GM12878 (cell line): Measurements from ENCODE around the gene FOXL1. TPM values are rescaled to one million over a fixed set of nuclear protein-coding genes. Genes with fewer than 3 reads are reported as not detected.

Source experiments
- ATAC-seq: fragments of 200-7000 bp; cut with Tn5 transposase; 3 replicates; pipeline ENCODE4 v1.9.1; 2020; ENCODE audit warnings: mild to moderate bottlenecking, moderate library complexity
- BruUV-seq: library from RNA; stranded (reverse); fragments of 400-500 nt; replicated peaks from 2 replicates; lab custom pipeline; 2021; lab: Mats Ljungman, UMichigan
- CTCF ChIA-PET: fragments of 300-600 bp; sonication (Branson Sonifier 250); formaldehyde crosslinking; extraction: SDS; loops from one replicate; lab custom pipeline; 2021; ENCODE audit warnings: inconsistent platforms; lab: Yijun Ruan, JAX
- POLR2A ChIA-PET: fragments of 350-600 bp; formaldehyde crosslinking; extraction: SDS; loops from one replicate; lab custom pipeline; 2021; ENCODE audit warnings: inconsistent platforms; lab: Charles Lee
- RAD21 ChIA-PET: fragments of 300-600 bp; sonication (Branson Sonifier 250); formaldehyde crosslinking; loops from one replicate; lab custom pipeline; 2023; ENCODE audit warnings: antibody characterized with exemption; ENCODE audit not compliant: unreplicated experiment; lab: Charles Lee
- SMC1A ChIA-PET: fragments of 300-600 bp; sonication (Branson Sonifier 250); formaldehyde crosslinking; loops from one replicate; lab custom pipeline; 2023; ENCODE audit not compliant: unreplicated experiment, uncharacterized antibody; lab: Charles Lee
- DNase-seq: peaks from one replicate; pipeline ENCODE4 v3.0.0-alpha.2; 2011; ENCODE audit warnings: low read depth, low spot score
- FAIRE-seq: peaks from 3 replicates; lab custom pipeline; 2011; peaks lifted over from hg19 to GRCh38; lab: Jason Lieb, UNC
- H2AFZ ChIP-seq: 2 replicates; pipeline ENCODE4 v1.6.0; 2011; ENCODE audit warnings: low read depth, low read length, control low read depth; ENCODE audit not compliant: control insufficient read depth
- H3K27ac ChIP-seq: 2 replicates; pipeline ENCODE4 v1.5.1; 2011; ENCODE audit warnings: control low read depth; ENCODE audit not compliant: control insufficient read depth, insufficient read depth
- H3K27me3 ChIP-seq, 2 experiments: replicated peaks in 1 of 2; 2 replicates each; pipeline versions ENCODE4 v1.6.0 to v1.6.1; 2011; ENCODE audit warnings: low read length in 1 of 2; ENCODE audit not compliant: control insufficient read depth in 2 of 2, insufficient read depth in 2 of 2
- H3K36me3 ChIP-seq, 2 experiments: 2 replicates each; pipeline ENCODE4 v1.5.1; 2011; ENCODE audit warnings: low read length in 1 of 2; ENCODE audit not compliant: control insufficient read depth in 2 of 2, insufficient read depth in 2 of 2
- H3K4me1 ChIP-seq: 2 replicates; pipeline ENCODE4 v1.6.1; 2011; ENCODE audit warnings: mild to moderate bottlenecking, low read length, moderate library complexity, mixed read lengths; ENCODE audit not compliant: control insufficient read depth, insufficient read depth
- H3K4me2 ChIP-seq: 2 replicates; pipeline ENCODE4 v1.6.0; 2011; ENCODE audit warnings: control low read depth; ENCODE audit not compliant: control insufficient read depth, insufficient read depth
- H3K4me3 ChIP-seq: fragments of 200-600 bp; sonication (generic); 2 replicates; pipeline ENCODE4 v1.5.1; 2016
- H3K79me2 ChIP-seq: 2 replicates; pipeline ENCODE4 v1.6.0; 2011; ENCODE audit warnings: low read length; ENCODE audit not compliant: control insufficient read depth, insufficient read depth
- H3K9ac ChIP-seq: 2 replicates; pipeline ENCODE4 v1.8.0; 2011; ENCODE audit warnings: low read length, control low read depth, mixed read lengths; ENCODE audit not compliant: control insufficient read depth, insufficient read depth
- H3K9me3 ChIP-seq: replicated peaks from 3 replicates; pipeline ENCODE4 v1.5.1; 2011; ENCODE audit warnings: mild to moderate bottlenecking, low read length; ENCODE audit not compliant: control insufficient read depth, insufficient read depth
- H4K20me1 ChIP-seq: 2 replicates; pipeline ENCODE4 v1.6.0; 2011; ENCODE audit not compliant: control insufficient read depth, insufficient read depth
- ATF2 ChIP-seq: IDR thresholded peaks from 2 replicates; pipeline ENCODE4 v1.6.1; 2012; ENCODE audit warnings: low read length, inconsistent platforms
- BCL3 ChIP-seq: IDR thresholded peaks from 2 replicates; pipeline ENCODE4 v1.6.1; 2011; ENCODE audit warnings: borderline replicate concordance, low read depth, mild to moderate bottlenecking, moderate library complexity, low read length; ENCODE audit not compliant: insufficient read depth, poor library complexity, severe bottlenecking
- BRCA1 ChIP-seq: IDR thresholded peaks from 2 replicates; pipeline ENCODE4 v1.6.1; 2011; ENCODE audit warnings: low read depth, low read length, improper control_type of control experiment
- FOXK2 ChIP-seq: fragments of 450-650 bp; IDR thresholded peaks from 2 replicates; pipeline ENCODE4 v1.6.1; 2017; ENCODE audit warnings: mild to moderate bottlenecking, moderate library complexity
- GABPA ChIP-seq: IDR thresholded peaks from 2 replicates; pipeline ENCODE4 v1.6.1; 2014; ENCODE audit warnings: antibody characterized with exemption, low read depth, mild to moderate bottlenecking, inconsistent platforms
- HDAC2 ChIP-seq: fragments of 200-600 bp; sonication (generic); IDR thresholded peaks from 2 replicates; pipeline ENCODE4 v1.6.1; 2017
- IKZF1 ChIP-seq: fragments of 450-650 bp; conservative IDR thresholded peaks from 2 replicates; pipeline ENCODE4 v1.6.1; 2017; ENCODE audit warnings: antibody characterized with exemption, mild to moderate bottlenecking
- IRF4 ChIP-seq: IDR thresholded peaks from 2 replicates; pipeline ENCODE4 v1.6.1; 2011; ENCODE audit warnings: low read depth, low read length
- RBBP5 ChIP-seq: fragments of 200-600 bp; sonication (generic); conservative IDR thresholded peaks from 2 replicates; pipeline ENCODE4 v1.6.1; 2016
- SPI1 ChIP-seq: IDR thresholded peaks from 2 replicates; pipeline ENCODE4 v1.6.1; 2011; ENCODE audit warnings: low read depth, mild to moderate bottlenecking, low read length, moderate library complexity, borderline replicate concordance; ENCODE audit not compliant: insufficient read depth
- TCF12 ChIP-seq: IDR thresholded peaks from 2 replicates; pipeline ENCODE4 v1.6.1; 2011; ENCODE audit warnings: low read depth, mild to moderate bottlenecking, low read length
- WGBS: methylation state at CpG from one replicate; pipeline ENCODE4 v1.1.6; 2016; ENCODE audit warnings: low lambda C conversion rate; ENCODE audit not compliant: insufficient replicate concordance, insufficient coverage; ENCODE audit errors: missing lambda C conversion rate; 5-methylcytosine and 5-hydroxymethylcytosine counted together
- in situ Hi-C: fragments of 300-500 bp; cut with MboI; formaldehyde crosslinking; loops from 9 replicates; pipeline ENCODE4 v1.14.3; 2018; ENCODE audit warnings: mixed read lengths
- intact Hi-C: fragments of 100-400 bp; cut with micrococcal nuclease; formaldehyde crosslinking; loops from one replicate; pipeline ENCODE4 v1.14.2; 2022; ENCODE audit not compliant: unreplicated experiment
- polyA plus RNA-seq, 11 experiments: library from polyadenylated mRNA; depleted of rRNA in 4 of 11; unstranded in 6 of 11; stranded (reverse) in 5 of 11; fragments of >200 nt; fragmentation: Nextera tagmentation in 4 of 11; fragmentation: Illumina TruSeq in 1 of 11; extraction: Ambion mirVana in 4 of 11; extraction: Trizol in 1 of 11; gene quantifications; 1 replicate in 1 of 11; 2 replicates in 10 of 11; pipeline versions ENCODE4 v1.2.1 to v1.2.3, GENCODE V29; 2011 to 2016; ENCODE audit warnings: inconsistent platforms in 2 of 11, missing spikeins in 2 of 11, low read depth in 1 of 11
- total RNA-seq, 4 experiments: library from RNA; depleted of rRNA in 3 of 4; stranded (reverse); fragments of >200 nt in 3 of 4; fragmentation: Illumina TruSeq in 1 of 4; extraction: Trizol in 1 of 4; gene quantifications; 2 replicates each; pipeline versions ENCODE4 v1.2.1 to v1.2.3, GENCODE V29; 2013 to 2021

Gene FOXL1
- total and polyA plus RNA-seq, 10 of the 15 experiments (the other 5 are each of a cell fraction or from before 2014, with no cell fraction given): 0.05 TPM; not detected in 9

GRCh38 chr16:86562356-86562755 lies 16.0 kb upstream of the FOXL1 start:
- H3K4me2 ChIP-seq: no peak overlapping the region
- no peak for TF ChIP-seq SPI1
- FAIRE-seq (no peak), ATAC-seq (no peak), DNase-seq (no peak)
- H3K79me2 ChIP-seq: no peaks in the 10 kb centered on the region
- in situ Hi-C loops (loop anchor here (5.0 to 10.0 kb wide), 3 partner anchors 312 to 715 kb away; no protein-coding TSS in a partner anchor), intact Hi-C loops (loop anchor here (5.0 to 10.0 kb wide), 3 partner anchors 202 to 735 kb away; no protein-coding TSS in a partner anchor)
- H3K9ac ChIP-seq: no peak overlapping the region
- H3K36me3 ChIP-seq: no peaks in the 10 kb centered on the region
- SMC1A ChIA-PET: interaction anchor here (1.0 to 2.7 kb wide), 2 partner anchors 312 to 717 kb away, joined by 3 to 20 read pairs; no protein-coding TSS in a partner anchor
- H3K27me3 ChIP-seq: peaks cover 5 to 6% of the 10 kb centered on the region in 2 experiments
- 65% methylated on average over 6 of the region's 6 CpGs for WGBS
- H3K4me1 ChIP-seq: no peaks in the 10 kb centered on the region
- CTCF ChIA-PET: interaction anchor here (1.3 to 4.5 kb wide), 6 partner anchors 9 to 753 kb away, joined by 3 to 89 read pairs (median 16); no protein-coding TSS in a partner anchor
- no peaks in the 10 kb centered on the region for H3K9me3 ChIP-seq
- RAD21 ChIA-PET: interaction anchor here (1.1 to 1.4 kb wide), 2 partner anchors 500 to 736 kb away, joined by 3 to 6 read pairs; no protein-coding TSS in a partner anchor
- no TSS peak for BruUV-seq
- H2AFZ ChIP-seq: no peak overlapping the region
- no peak overlapping the region for H3K27ac ChIP-seq
- H4K20me1 ChIP-seq: no peaks in the 10 kb centered on the region
- H3K4me3 ChIP-seq: no peak overlapping the region
- POLR2A ChIA-PET: no interaction called here

- Histone ChIP-seq H3K9me3 (no peaks in the 10 kb centered on the region), H3K9ac (no peak overlapping the region), H3K4me2 (no peak overlapping the region), H3K27me3 (peaks cover 5 to 9% of the 10 kb centered on the region in 2 experiments), H2AFZ (no peak overlapping the region), H3K36me3 (no peaks in the 10 kb centered on the region), H3K79me2 (no peaks in the 10 kb centered on the region), H3K4me3 (no peak overlapping the region), H3K27ac (no peak overlapping the region), H4K20me1 (no peaks in the 10 kb centered on the region), H3K4me1 (no peaks in the 10 kb centered on the region)
- ChIA-PET RAD21 (interaction anchor here (0.6 to 2.1 kb wide), 13 partner anchors 12 to 1203 kb away, joined by 3 to 25 read pairs (median 4); no protein-coding TSS in a partner anchor), POLR2A (no interaction called here), SMC1A (interaction anchor here (0.6 to 2.8 kb wide), 19 partner anchors 9 to 716 kb away, joined by 3 to 50 read pairs (median 3); partner anchors contain the start of gene MTHFSD), CTCF (interaction anchor here (0.6 to 4.5 kb wide), 31 partner anchors 8 to 721 kb away, joined by 3 to 89 read pairs (median 4); partner anchors contain the start of gene MTHFSD)
- ATAC-seq (peak; percentile 96), DNase-seq (peak; percentile 17), FAIRE-seq (peak; percentile 98)
- in situ Hi-C loops (loop anchor here (5.0 to 10.0 kb wide), 3 partner anchors 311 to 714 kb away; no protein-coding TSS in a partner anchor), intact Hi-C loops (loop anchor here (1.0 to 10.0 kb wide), 6 partner anchors 201 to 734 kb away; no protein-coding TSS in a partner anchor)
- no TSS peak for BruUV-seq
- under 1% methylated on average over 41 of the region's 41 CpGs for WGBS
- TF ChIP-seq BCL3 (no peak), IKZF1 (peak; percentile 33; the same call in 1 of the 2 replicates), FOXK2 (no peak), HDAC2 (no peak), BRCA1 (no peak), ATF2 (no peak), IRF4 (0 out of 2 replicates have a peak, but pooled peaks have one; percentile 12), RBBP5 (no peak), TCF12 (peak; percentile 89), SPI1 (no peak), GABPA (no peak)
Measured at GRCh38 chr16:86563469-86564345, 14.6 kb upstream of the FOXL1 start.
